Measurements from ENCODE around the gene IQGAP1. TPM values are rescaled to one million over a fixed set of nuclear protein-coding genes. Genes with fewer than 3 reads are reported as not detected.

Gene IQGAP1
- total RNA-seq, 4 donors from 2014 or later = 206 to 448 (median 215) TPM

GRCh38 chr15:90487186-90487585 is 99.1 kb downstream of the IQGAP1 start:
- 97% methylated on average over 8 of the region's 8 CpGs for WGBS
- peaks cover 99% of the 10 kb centered on the region for H3K36me3 ChIP-seq

DNA sequence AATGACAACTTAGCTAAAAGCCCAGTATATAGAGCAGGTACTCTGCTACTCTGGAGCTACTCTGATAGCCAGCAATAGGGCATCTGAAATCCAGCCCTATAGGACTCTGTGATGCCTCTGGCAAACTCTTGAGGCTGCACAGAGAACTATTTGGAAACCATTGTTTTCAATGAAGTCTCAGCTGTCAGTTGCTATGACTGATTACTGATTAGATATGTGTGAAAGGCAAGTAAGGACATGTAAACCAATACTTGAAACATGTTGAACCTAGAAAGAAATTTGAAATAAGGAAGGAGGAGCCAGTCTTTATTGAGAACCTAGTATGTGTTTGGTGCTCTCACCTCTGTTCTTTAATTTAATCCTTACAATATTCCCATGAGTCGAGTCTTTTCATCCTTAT is 101.5 kb downstream of the IQGAP1 start:
- no peak for DNase-seq (ENCODE audit: low spot score in 2 of 2)
- WGBS = 90% methylated on average over 1 of the region's 1 CpG
- Histone ChIP-seq H3K27me3 (no peaks in the 10 kb centered on the region), H3K9me3 (no peaks in the 10 kb centered on the region), H3K4me1 (no peaks in the 10 kb centered on the region), H3K4me3 (no peak overlapping the region), H3K36me3 (peaks cover 99% of the 10 kb centered on the region), H3K27ac (no peak overlapping the region)
- TF ChIP-seq POLR2AphosphoS5 (IDR thresholded peaks at IDR 0.05) (no peak), POLR2A (IDR thresholded peaks at IDR 0.05) (no peak), EP300 (IDR thresholded peaks at IDR 0.05) (no peak)
- TF ChIP-seq, protein P1, sequence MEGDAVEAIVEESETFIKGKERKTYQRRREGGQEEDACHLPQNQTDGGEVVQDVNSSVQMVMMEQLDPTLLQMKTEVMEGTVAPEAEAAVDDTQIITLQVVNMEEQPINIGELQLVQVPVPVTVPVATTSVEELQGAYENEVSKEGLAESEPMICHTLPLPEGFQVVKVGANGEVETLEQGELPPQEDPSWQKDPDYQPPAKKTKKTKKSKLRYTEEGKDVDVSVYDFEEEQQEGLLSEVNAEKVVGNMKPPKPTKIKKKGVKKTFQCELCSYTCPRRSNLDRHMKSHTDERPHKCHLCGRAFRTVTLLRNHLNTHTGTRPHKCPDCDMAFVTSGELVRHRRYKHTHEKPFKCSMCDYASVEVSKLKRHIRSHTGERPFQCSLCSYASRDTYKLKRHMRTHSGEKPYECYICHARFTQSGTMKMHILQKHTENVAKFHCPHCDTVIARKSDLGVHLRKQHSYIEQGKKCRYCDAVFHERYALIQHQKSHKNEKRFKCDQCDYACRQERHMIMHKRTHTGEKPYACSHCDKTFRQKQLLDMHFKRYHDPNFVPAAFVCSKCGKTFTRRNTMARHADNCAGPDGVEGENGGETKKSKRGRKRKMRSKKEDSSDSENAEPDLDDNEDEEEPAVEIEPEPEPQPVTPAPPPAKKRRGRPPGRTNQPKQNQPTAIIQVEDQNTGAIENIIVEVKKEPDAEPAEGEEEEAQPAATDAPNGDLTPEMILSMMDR (IDR thresholded peaks at IDR 0.05) = no peak

More at GRCh38 chr15:90487186-90487585, 99.1 kb downstream of the IQGAP1 start:
- Histone ChIP-seq H3K27me3 (no peaks in the 10 kb centered on the region), H3K4me3 (no peak overlapping the region), H3K27ac (no peak overlapping the region), H3K4me1 (peaks cover under 1% of the 10 kb centered on the region), H3K9me3 (no peaks in the 10 kb centered on the region)
- DNase-seq (ENCODE audit: low spot score in 2 of 2) = no peak
- no peak for TF ChIP-seq EP300 (IDR thresholded peaks at IDR 0.05)
- no peak for TF ChIP-seq POLR2AphosphoS5 (IDR thresholded peaks at IDR 0.05)
- TF ChIP-seq, protein P1 (IDR thresholded peaks at IDR 0.05) = no peak
- TF ChIP-seq POLR2A (IDR thresholded peaks at IDR 0.05) = no peak

GRCh38 chr15:90489944-90490343 is 101.9 kb downstream of the IQGAP1 start:
- no peak for TF ChIP-seq POLR2A (IDR thresholded peaks at IDR 0.05)
- TF ChIP-seq EP300 (IDR thresholded peaks at IDR 0.05) = no peak
- no peaks in the 10 kb centered on the region for H3K9me3 ChIP-seq
- WGBS = 89% methylated on average over 2 of the region's 2 CpGs
- H3K4me1 ChIP-seq = no peaks in the 10 kb centered on the region
- no peak overlapping the region for H3K4me3 ChIP-seq
- no peak overlapping the region for H3K27ac ChIP-seq
- DNase-seq (ENCODE audit: low spot score in 2 of 2) = no peak
- H3K36me3 ChIP-seq = peaks cover 99% of the 10 kb centered on the region
- H3K27me3 ChIP-seq = no peaks in the 10 kb centered on the region

GRCh38 chr15:90493647-90494046 is 105.6 kb downstream of the IQGAP1 start:
- Histone ChIP-seq H3K27me3 (no peaks in the 10 kb centered on the region), H3K9me3 (no peaks in the 10 kb centered on the region), H3K4me1 (peaks cover 10% of the 10 kb centered on the region), H3K27ac (no peak overlapping the region), H3K4me3 (no peak overlapping the region), H3K36me3 (peaks cover 99% of the 10 kb centered on the region)
- TF ChIP-seq EP300 (IDR thresholded peaks at IDR 0.05) = no peak
- TF ChIP-seq, protein P1 (IDR thresholded peaks at IDR 0.05) = no peak
- TF ChIP-seq POLR2AphosphoS5 (IDR thresholded peaks at IDR 0.05) = no peak
- TF ChIP-seq POLR2A (IDR thresholded peaks at IDR 0.05) = no peak
- DNase-seq (ENCODE audit: low spot score in 2 of 2) = no peak

- Histone ChIP-seq H3K9me3 (no peaks in the 10 kb centered on the region), H3K4me1 (peaks cover 10% of the 10 kb centered on the region), H3K27ac (no peak overlapping the region), H3K4me3 (no peak overlapping the region), H3K27me3 (no peaks in the 10 kb centered on the region), H3K36me3 (peaks cover 99% of the 10 kb centered on the region)
- no peak for DNase-seq (ENCODE audit: low spot score in 2 of 2)
- no peak for TF ChIP-seq EP300 (IDR thresholded peaks at IDR 0.05)
- TF ChIP-seq, protein P1 (IDR thresholded peaks at IDR 0.05) = no peak
- no peak for TF ChIP-seq POLR2A (IDR thresholded peaks at IDR 0.05)
- no peak for TF ChIP-seq POLR2AphosphoS5 (IDR thresholded peaks at IDR 0.05)
- 75% methylated on average over 3 of the region's 3 CpGs for WGBS
Observed at GRCh38 chr15:90495067-90495466, 107.0 kb downstream of the IQGAP1 start.

- no peak for TF ChIP-seq POLR2A (IDR thresholded peaks at IDR 0.05)
- TF ChIP-seq, protein P1 (IDR thresholded peaks at IDR 0.05) = no peak
- Histone ChIP-seq H3K27ac (no peak overlapping the region), H3K27me3 (no peaks in the 10 kb centered on the region), H3K4me1 (peaks cover 10% of the 10 kb centered on the region), H3K4me3 (no peak overlapping the region), H3K9me3 (no peaks in the 10 kb centered on the region), H3K36me3 (peaks cover 99% of the 10 kb centered on the region)
- DNase-seq (ENCODE audit: low spot score in 2 of 2) = no peak
- WGBS = 50% methylated on average over 3 of the region's 3 CpGs
Observed at GRCh38 chr15:90496791-90497190, 108.7 kb downstream of the IQGAP1 start.

Data from suprapubic skin (tissue), 4 donors.